WERI-Rb-1 (cell line): ENCODE data around the gene ATXN7L1.

Source experiments
- DNase-seq: peaks from one replicate; pipeline ENCODE4 v3.0.0-alpha.2; 2020
- H3K27ac ChIP-seq: fragments of 250-450 bp; sonication (Bioruptor Pico); 2 replicates; pipeline ENCODE4 v1.5.1; 2020; ENCODE audit warnings: mild to moderate bottlenecking, moderate library complexity
- H3K27me3 ChIP-seq: fragments of 250-450 bp; sonication (Bioruptor Pico); 2 replicates; pipeline ENCODE4 v1.5.1; 2021; ENCODE audit warnings: mild to moderate bottlenecking, low read depth, moderate library complexity; ENCODE audit not compliant: insufficient read depth, severe bottlenecking
- H3K36me3 ChIP-seq: fragments of 250-450 bp; sonication (Bioruptor Pico); 2 replicates; pipeline ENCODE4 v1.5.1; 2020; ENCODE audit warnings: mild to moderate bottlenecking, moderate library complexity
- H3K4me3 ChIP-seq: 2 replicates; pipeline ENCODE4 v1.5.1; 2011; ENCODE audit warnings: low read depth, mild to moderate bottlenecking, control low read depth, low read length
- H3K9me3 ChIP-seq: fragments of 250-450 bp; sonication (Bioruptor Pico); 2 replicates; pipeline ENCODE4 v1.5.1; 2021; ENCODE audit warnings: mild to moderate bottlenecking, moderate library complexity; ENCODE audit not compliant: severe bottlenecking
- TF ChIP-seq, protein P1 (sequence below): IDR thresholded peaks from 2 replicates; pipeline ENCODE4 v1.5.1; 2011; ENCODE audit warnings: low read depth, mild to moderate bottlenecking, control low read depth, inconsistent platforms, low read length

Gene ATXN7L1

DNA sequence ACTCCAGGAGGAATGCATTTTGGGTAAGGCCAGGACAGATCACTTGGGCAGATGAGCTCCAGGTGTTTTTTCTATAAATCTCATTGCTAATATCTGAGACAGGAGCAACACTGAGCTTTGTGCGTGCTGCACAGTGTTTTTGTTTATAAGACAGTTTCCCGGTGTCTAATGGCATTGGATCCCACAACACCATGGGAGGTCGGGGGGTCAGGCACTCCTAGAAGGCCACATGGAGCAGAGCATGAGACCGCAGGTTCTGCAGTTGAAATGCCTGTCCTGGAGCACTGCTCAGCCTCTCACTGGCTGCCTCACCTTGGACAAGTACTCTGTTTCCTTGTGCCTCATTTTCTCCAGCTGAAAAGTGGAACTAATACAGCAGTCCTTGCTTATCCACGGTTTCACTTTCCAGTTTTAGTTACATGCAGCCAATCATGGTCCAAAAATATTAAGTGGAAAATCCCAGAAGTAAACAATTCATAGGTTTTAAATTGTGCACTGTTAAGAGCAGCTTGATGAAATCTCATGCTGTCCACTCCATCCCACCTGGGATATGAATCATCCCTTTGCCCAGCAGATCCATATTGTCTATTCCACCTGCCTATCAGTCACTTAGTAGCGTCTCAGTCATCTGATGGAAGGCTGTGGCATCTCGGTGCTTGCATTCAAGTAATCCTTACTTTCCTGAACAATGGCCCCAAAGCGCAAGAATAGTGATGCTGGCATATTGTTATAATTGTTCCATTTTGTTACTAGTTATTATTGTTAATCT, 35.2 kb downstream of the ATXN7L1 start:
- Histone ChIP-seq H3K9me3 (no peaks in the 10 kb centered on the region), H3K27ac (no peak overlapping the region), H3K4me3 (no peak overlapping the region), H3K27me3 (no peaks in the 10 kb centered on the region), H3K36me3 (no peaks in the 10 kb centered on the region)
- DNase-seq = no peak
- TF ChIP-seq, protein P1, sequence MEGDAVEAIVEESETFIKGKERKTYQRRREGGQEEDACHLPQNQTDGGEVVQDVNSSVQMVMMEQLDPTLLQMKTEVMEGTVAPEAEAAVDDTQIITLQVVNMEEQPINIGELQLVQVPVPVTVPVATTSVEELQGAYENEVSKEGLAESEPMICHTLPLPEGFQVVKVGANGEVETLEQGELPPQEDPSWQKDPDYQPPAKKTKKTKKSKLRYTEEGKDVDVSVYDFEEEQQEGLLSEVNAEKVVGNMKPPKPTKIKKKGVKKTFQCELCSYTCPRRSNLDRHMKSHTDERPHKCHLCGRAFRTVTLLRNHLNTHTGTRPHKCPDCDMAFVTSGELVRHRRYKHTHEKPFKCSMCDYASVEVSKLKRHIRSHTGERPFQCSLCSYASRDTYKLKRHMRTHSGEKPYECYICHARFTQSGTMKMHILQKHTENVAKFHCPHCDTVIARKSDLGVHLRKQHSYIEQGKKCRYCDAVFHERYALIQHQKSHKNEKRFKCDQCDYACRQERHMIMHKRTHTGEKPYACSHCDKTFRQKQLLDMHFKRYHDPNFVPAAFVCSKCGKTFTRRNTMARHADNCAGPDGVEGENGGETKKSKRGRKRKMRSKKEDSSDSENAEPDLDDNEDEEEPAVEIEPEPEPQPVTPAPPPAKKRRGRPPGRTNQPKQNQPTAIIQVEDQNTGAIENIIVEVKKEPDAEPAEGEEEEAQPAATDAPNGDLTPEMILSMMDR = no peak

DNA sequence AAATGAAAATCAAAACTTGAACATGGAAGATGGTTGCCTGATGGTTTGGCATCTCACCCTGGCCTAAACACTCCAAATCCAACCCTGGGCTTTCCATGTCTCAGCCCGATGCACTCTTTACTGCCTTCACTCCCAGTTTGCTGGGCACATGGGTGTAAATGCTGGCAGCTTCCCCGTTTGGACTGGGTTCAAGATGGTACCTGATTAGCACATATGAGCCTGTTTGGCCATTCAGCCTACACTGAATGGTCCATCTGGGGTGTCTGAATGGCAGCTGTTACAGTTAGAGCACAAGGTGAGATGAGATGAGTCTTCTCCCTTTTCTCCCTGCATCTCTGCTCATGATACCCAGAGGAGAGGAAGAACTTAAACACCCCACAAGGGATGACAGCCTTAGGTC, 37.1 kb downstream of the ATXN7L1 start:
- no peaks in the 10 kb centered on the region for H3K36me3 ChIP-seq
- DNase-seq = no peak
- TF ChIP-seq, protein P1 = no peak
- no peaks in the 10 kb centered on the region for H3K27me3 ChIP-seq
- H3K9me3 ChIP-seq = no peaks in the 10 kb centered on the region
- no peak overlapping the region for H3K4me3 ChIP-seq
- no peak overlapping the region for H3K27ac ChIP-seq

DNA sequence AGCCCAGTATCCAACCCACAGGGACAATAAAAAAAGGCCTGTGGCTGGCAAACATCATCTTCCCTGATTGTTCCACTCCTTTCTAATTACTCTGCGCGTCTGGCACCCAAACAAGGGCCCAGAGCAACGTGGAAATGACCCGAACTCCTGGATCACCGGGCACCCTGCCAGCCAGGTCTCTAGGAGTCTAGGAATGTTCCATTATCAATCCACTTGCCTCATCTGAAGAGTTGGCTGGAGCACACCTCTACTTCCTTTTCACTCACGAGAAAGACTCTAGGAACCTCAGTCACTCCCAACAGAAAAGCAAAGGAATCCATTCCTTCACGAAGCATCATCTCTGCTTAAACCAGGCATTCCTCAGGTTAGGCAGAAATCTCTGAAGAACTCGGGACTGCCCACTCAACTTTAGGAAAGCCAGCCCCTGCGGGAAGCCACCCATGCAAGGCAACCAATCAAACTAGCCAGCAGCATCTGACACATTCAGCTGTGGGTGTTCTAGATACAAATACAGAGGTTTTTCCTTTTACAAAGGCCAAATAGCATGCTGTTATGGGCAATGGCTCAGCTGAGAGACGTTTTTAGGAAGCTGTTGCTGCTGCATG, 37.7 kb downstream of the ATXN7L1 start:
- Histone ChIP-seq H3K27me3 (no peaks in the 10 kb centered on the region), H3K4me3 (no peak overlapping the region), H3K36me3 (no peaks in the 10 kb centered on the region), H3K27ac (no peak overlapping the region), H3K9me3 (no peaks in the 10 kb centered on the region)
- DNase-seq = no peak
- TF ChIP-seq, protein P1 = no peak

DNA sequence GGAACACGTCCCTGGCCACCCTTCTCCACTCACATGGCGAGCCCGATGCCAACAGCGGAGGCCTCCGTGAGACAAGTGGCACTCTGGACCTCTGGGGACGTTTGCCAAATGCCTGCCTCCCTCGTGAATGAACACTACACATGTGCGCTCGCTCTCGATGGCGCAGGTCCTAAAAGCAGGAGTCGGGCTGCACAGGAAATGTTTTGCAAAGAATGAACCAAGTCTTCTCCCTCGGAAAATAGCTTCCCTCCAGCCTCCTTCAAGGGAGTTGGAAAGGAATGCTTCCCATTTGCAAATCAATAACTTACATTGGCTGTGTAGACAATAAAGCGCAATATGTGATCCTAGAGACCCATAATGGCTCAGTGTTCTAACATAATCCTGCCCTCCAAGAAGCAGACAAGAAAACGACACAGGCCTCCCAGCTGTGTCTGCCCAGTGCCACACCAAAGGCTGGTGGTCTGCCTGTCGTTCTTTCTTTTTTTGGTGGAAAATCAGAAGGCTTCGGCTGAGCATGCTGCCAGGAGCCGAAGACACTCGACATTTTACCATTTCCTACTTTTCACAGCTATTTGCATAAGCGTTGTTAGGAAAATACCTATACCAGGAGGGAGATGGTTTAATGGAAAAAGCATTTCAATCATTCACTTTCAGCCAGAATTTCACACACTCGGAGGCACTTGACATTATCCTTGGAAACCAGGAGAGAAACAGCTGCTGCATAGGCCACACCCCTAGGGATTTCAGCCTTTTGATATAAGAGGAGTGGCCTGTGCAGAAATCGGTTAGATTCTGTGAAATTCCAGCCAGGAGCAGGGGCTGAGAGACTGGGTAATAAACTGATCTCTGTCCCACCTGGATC, 38.4 kb downstream of the ATXN7L1 start:
- TF ChIP-seq, protein P1 = no peak
- Histone ChIP-seq H3K36me3 (no peaks in the 10 kb centered on the region), H3K4me3 (no peak overlapping the region), H3K27me3 (no peaks in the 10 kb centered on the region), H3K27ac (no peak overlapping the region), H3K9me3 (no peaks in the 10 kb centered on the region)
- DNase-seq = no peak

DNA sequence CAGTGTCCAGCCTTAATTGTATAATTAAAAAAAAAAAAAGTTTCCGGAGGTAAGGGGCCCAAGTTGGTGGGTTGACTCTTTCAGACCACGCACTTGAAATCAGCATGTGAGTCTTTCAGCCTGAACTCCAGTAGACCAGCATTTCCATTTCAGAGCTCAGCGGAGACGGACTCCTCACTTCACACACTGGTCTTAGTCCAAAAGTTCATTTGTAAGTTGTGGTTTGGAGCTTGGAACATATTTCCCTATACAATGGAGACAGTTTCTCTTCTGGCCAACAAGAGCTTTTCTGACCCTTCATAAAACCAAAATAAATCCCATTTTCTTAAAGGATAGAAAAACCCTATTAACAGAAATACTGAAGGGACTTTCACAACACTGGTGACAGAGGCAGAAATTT, 41.0 kb downstream of the ATXN7L1 start:
- H3K9me3 ChIP-seq = no peaks in the 10 kb centered on the region
- H3K4me3 ChIP-seq = no peak overlapping the region
- no peak overlapping the region for H3K27ac ChIP-seq
- TF ChIP-seq, protein P1 = no peak
- no peaks in the 10 kb centered on the region for H3K27me3 ChIP-seq
- DNase-seq = no peak
- H3K36me3 ChIP-seq = no peaks in the 10 kb centered on the region
